HepG2 (cell line): ENCODE data around the gene CAT. TPM values are rescaled to one million over a fixed set of nuclear protein-coding genes. Genes with fewer than 3 reads are reported as not detected.
A peak's percentile ranks its signal among the peaks of the same experiment; 100 is the strongest.

Experiments
- ARNT ChIP-seq: fragments of 450-650 bp; IDR thresholded peaks from 2 replicates; pipeline ENCODE4 v1.6.1; 2017
- CHD2 ChIP-seq: IDR thresholded peaks from 2 replicates; pipeline ENCODE4 v1.6.1; 2011; ENCODE audit warnings: low read depth, low read length, improper control_type of control experiment
- DNMT3B ChIP-seq: conservative IDR thresholded peaks from 2 replicates; pipeline ENCODE4 v1.6.1; 2016; ENCODE audit warnings: missing biosample characterization, control low read depth
- HNF4A ChIP-seq: sonication (generic); formaldehyde crosslinking; IDR thresholded peaks from 2 replicates; pipeline ENCODE4 v1.4.0; 2020; ENCODE audit warnings: missing genetic modification reagents
- HOXA9 ChIP-seq: sonication (generic); formaldehyde crosslinking; IDR thresholded peaks from 2 replicates; pipeline ENCODE4 v1.8.1; 2022; ENCODE audit warnings: missing genetic modification reagents, mild to moderate bottlenecking, moderate library complexity, borderline replicate concordance
- KDM3A ChIP-seq: IDR thresholded peaks from 2 replicates; pipeline ENCODE4 v1.6.1; 2018; ENCODE audit warnings: low read depth, missing compliant biosample characterization
- KLF6 ChIP-seq: IDR thresholded peaks from 2 replicates; pipeline ENCODE4 v1.8.0; 2016; ENCODE audit warnings: missing biosample characterization, missing genetic modification reagents
- MED8 ChIP-seq: sonication (generic); formaldehyde crosslinking; IDR thresholded peaks from 2 replicates; pipeline ENCODE4 v1.8.1; 2023; ENCODE audit warnings: mild to moderate bottlenecking, missing genetic modification reagents; ENCODE audit not compliant: insufficient replicate concordance
- NAIF1 ChIP-seq: sonication (generic); formaldehyde crosslinking; IDR thresholded peaks from 2 replicates; pipeline ENCODE4 v1.5.0; 2020; ENCODE audit warnings: mild to moderate bottlenecking, missing genetic modification reagents, borderline replicate concordance
- NRL ChIP-seq: sonication (generic); formaldehyde crosslinking; IDR thresholded peaks from 2 replicates; pipeline ENCODE4 v1.5.0; 2020; ENCODE audit warnings: missing genetic modification reagents, mild to moderate bottlenecking, moderate library complexity, borderline replicate concordance
- ONECUT2 ChIP-seq: sonication (generic); formaldehyde crosslinking; IDR thresholded peaks from 2 replicates; pipeline ENCODE4 v1.4.0; 2020; ENCODE audit warnings: missing genetic modification reagents
- POLR2G ChIP-seq: fragments of 200-400 bp; formaldehyde crosslinking; IDR thresholded peaks from 2 replicates; pipeline ENCODE4 v1.6.1; 2018; ENCODE audit warnings: mild to moderate bottlenecking, low read depth, low read length, moderate library complexity
- RAD51 ChIP-seq: fragments of 450-650 bp; IDR thresholded peaks from 2 replicates; pipeline ENCODE4 v1.6.1; 2016; ENCODE audit warnings: borderline replicate concordance
- RARA ChIP-seq: IDR thresholded peaks from 2 replicates; pipeline ENCODE4 v1.6.1; 2016; ENCODE audit warnings: missing genetic modification reagents, missing compliant biosample characterization
- RFX5 ChIP-seq: IDR thresholded peaks from 2 replicates; pipeline ENCODE4 v1.6.1; 2011; ENCODE audit warnings: low read depth, low read length, improper control_type of control experiment
- SP5 ChIP-seq: IDR thresholded peaks from 2 replicates; pipeline ENCODE4 v1.6.1; 2016; ENCODE audit warnings: low read depth, borderline replicate concordance
- TARDBP ChIP-seq: sonication (generic); formaldehyde crosslinking; IDR thresholded peaks from 2 replicates; pipeline ENCODE4 v1.8.0; 2022; ENCODE audit warnings: mild to moderate bottlenecking, missing genetic modification reagents
- THYN1 ChIP-seq: sonication (generic); formaldehyde crosslinking; IDR thresholded peaks from 2 replicates; pipeline ENCODE4 v1.8.1; 2023; ENCODE audit warnings: low read depth, mild to moderate bottlenecking, moderate library complexity, missing genetic modification reagents, borderline replicate concordance
- YEATS2 ChIP-seq: sonication (generic); formaldehyde crosslinking; IDR thresholded peaks from 2 replicates; pipeline ENCODE4 v1.4.0; 2020; ENCODE audit warnings: missing genetic modification reagents, borderline replicate concordance
- ZBTB20 ChIP-seq: sonication (generic); formaldehyde crosslinking; IDR thresholded peaks from 2 replicates; pipeline ENCODE4 v1.8.1; 2023; ENCODE audit warnings: missing genetic modification reagents, low read depth, mild to moderate bottlenecking, borderline replicate concordance
- ZFP36L2 ChIP-seq: sonication (generic); formaldehyde crosslinking; IDR thresholded peaks from 2 replicates; pipeline ENCODE4 v1.4.0; 2020; ENCODE audit warnings: missing genetic modification reagents
- ZNF337 ChIP-seq: sonication (generic); formaldehyde crosslinking; IDR thresholded peaks from 2 replicates; pipeline ENCODE4 v1.5.1; 2020; ENCODE audit warnings: missing genetic modification reagents, low read depth, mild to moderate bottlenecking, borderline replicate concordance
- ZNF782 ChIP-seq: sonication (generic); formaldehyde crosslinking; IDR thresholded peaks from 2 replicates; pipeline ENCODE4 v1.4.0; 2020; ENCODE audit warnings: missing genetic modification reagents, mild to moderate bottlenecking, borderline replicate concordance
- polyA plus RNA-seq, 8 experiments: library from polyadenylated mRNA; depleted of rRNA in 3 of 8; stranded (reverse) in 7 of 8; unstranded in 1 of 8; fragments of >200 nt; fragmentation: Illumina TruSeq in 4 of 8; extraction: Trizol in 4 of 8; gene quantifications; 2 replicates each; pipeline versions ENCODE4 v1.2.1 to v1.2.3, GENCODE V29; 2011 to 2016; ENCODE audit warnings: low read depth in 4 of 8, missing spikeins in 1 of 8, mixed read lengths in 1 of 8; ENCODE audit not compliant: insufficient read depth in 1 of 8
- total RNA-seq, 5 experiments: library from RNA; depleted of rRNA; stranded (reverse); fragments of >200 nt; fragmentation: Illumina TruSeq; extraction: Trizol; gene quantifications; 2 replicates each; pipeline ENCODE4 v1.2.3, GENCODE V29; 2016; ENCODE audit warnings: low read depth in 1 of 5
- TF ChIP-seq, protein P1 (sequence below): IDR thresholded peaks from 2 replicates; pipeline ENCODE4 v1.6.1; 2016; ENCODE audit warnings: missing genetic modification reagents, missing compliant biosample characterization
- TF ChIP-seq, protein P2 (sequence below): sonication (generic); formaldehyde crosslinking; IDR thresholded peaks from 2 replicates; pipeline ENCODE4 v1.4.0; 2020; ENCODE audit warnings: mild to moderate bottlenecking, missing genetic modification reagents
- TF ChIP-seq, protein P3 (sequence below): sonication (generic); formaldehyde crosslinking; IDR thresholded peaks from 2 replicates; pipeline ENCODE4 v1.5.1; 2020; ENCODE audit warnings: missing genetic modification reagents, mild to moderate bottlenecking, borderline replicate concordance
- TF ChIP-seq, protein P4 (sequence below): sonication (generic); formaldehyde crosslinking; IDR thresholded peaks from 2 replicates; pipeline ENCODE4 v1.5.1; 2020; ENCODE audit warnings: mild to moderate bottlenecking, missing genetic modification reagents

Gene CAT
- total and polyA plus RNA-seq, 2 of the 13 experiments (the other 11 are each of a cell fraction or from before 2014, with no cell fraction given) = 107 to 136 TPM

DNA sequence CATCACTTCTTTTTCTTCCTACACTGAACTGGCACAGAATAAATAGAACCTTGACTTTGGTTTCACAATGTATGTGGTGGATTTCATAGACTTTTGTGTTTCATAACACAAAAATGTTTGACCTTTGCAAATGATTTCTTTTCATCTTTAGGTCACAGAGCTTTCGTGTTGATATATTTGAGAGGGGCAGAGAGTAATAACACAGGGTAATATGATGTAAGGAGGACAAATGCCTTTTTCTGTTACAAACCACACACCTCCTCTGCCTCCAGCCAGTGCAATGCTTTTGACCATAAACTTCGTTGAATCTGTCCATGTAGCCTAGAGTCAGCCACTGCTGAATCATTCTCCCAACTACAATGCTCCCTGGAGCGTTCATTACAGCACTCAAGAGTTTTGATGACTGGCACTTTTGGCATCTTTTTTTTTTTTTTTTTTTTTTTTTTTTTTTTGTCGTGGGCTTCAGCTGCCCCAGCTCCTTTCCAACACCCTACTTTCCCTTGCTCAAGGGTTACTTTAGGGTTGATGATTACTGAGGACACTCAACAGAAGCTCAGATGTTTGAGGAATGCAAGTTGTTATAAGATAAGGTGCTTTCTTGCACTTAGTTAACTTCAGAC is 11.4 kb upstream of the CAT start (continued):
- no peak for TF ChIP-seq YEATS2 (CRISPR knock-in tag)
- TF ChIP-seq NAIF1 (CRISPR knock-in tag) = no peak
- peak; percentile 82 for TF ChIP-seq HNF4A (CRISPR knock-in tag)
- TF ChIP-seq ZBTB20 (CRISPR knock-in tag) = peak; percentile 49; the same call in 1 of the 2 replicates
- TF ChIP-seq, protein P1, sequence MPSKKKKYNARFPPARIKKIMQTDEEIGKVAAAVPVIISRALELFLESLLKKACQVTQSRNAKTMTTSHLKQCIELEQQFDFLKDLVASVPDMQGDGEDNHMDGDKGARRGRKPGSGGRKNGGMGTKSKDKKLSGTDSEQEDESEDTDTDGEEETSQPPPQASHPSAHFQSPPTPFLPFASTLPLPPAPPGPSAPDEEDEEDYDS (CRISPR knock-in tag) = no peak
- TF ChIP-seq ONECUT2 (CRISPR knock-in tag) = peak; percentile 19; the same call in 1 of the 2 replicates
- peak; percentile 25 for TF ChIP-seq MED8
- no peak for TF ChIP-seq HOXA9 (CRISPR knock-in tag)
- no peak for TF ChIP-seq RAD51
- no peak for TF ChIP-seq THYN1 (CRISPR knock-in tag)
- TF ChIP-seq, protein P2, sequence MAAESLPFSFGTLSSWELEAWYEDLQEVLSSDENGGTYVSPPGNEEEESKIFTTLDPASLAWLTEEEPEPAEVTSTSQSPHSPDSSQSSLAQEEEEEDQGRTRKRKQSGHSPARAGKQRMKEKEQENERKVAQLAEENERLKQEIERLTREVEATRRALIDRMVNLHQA (CRISPR knock-in tag) = no peak
- TF ChIP-seq CHD2 = no peak
- no peak for TF ChIP-seq ZNF337 (CRISPR knock-in tag)
- TF ChIP-seq, protein P3, sequence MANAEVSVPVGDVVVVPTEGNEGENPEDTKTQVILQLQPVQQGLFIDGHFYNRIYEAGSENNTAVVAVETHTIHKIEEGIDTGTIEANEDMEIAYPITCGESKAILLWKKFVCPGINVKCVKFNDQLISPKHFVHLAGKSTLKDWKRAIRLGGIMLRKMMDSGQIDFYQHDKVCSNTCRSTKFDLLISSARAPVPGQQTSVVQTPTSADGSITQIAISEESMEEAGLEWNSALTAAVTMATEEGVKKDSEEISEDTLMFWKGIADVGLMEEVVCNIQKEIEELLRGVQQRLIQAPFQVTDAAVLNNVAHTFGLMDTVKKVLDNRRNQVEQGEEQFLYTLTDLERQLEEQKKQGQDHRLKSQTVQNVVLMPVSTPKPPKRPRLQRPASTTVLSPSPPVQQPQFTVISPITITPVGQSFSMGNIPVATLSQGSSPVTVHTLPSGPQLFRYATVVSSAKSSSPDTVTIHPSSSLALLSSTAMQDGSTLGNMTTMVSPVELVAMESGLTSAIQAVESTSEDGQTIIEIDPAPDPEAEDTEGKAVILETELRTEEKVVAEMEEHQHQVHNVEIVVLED (CRISPR knock-in tag) = no peak
- no peak for TF ChIP-seq NRL (CRISPR knock-in tag)
- no peak for TF ChIP-seq ZFP36L2 (CRISPR knock-in tag)
- TF ChIP-seq RFX5 = no peak
- no peak for TF ChIP-seq KDM3A (CRISPR knock-in tag)
- TF ChIP-seq DNMT3B (CRISPR knock-in tag) = no peak
- TF ChIP-seq RARA (CRISPR knock-in tag) = peak; percentile 97
- TF ChIP-seq ZNF782 = no peak
- peak; percentile 49; the same call in 1 of the 2 replicates for TF ChIP-seq KLF6
- peak; percentile 45; the same call in 1 of the 2 replicates for TF ChIP-seq TARDBP
- TF ChIP-seq POLR2G = no peak
- TF ChIP-seq SP5 = peak; percentile 64; the same call in 1 of the 2 replicates
- TF ChIP-seq ARNT = no peak
- TF ChIP-seq, protein P4, sequence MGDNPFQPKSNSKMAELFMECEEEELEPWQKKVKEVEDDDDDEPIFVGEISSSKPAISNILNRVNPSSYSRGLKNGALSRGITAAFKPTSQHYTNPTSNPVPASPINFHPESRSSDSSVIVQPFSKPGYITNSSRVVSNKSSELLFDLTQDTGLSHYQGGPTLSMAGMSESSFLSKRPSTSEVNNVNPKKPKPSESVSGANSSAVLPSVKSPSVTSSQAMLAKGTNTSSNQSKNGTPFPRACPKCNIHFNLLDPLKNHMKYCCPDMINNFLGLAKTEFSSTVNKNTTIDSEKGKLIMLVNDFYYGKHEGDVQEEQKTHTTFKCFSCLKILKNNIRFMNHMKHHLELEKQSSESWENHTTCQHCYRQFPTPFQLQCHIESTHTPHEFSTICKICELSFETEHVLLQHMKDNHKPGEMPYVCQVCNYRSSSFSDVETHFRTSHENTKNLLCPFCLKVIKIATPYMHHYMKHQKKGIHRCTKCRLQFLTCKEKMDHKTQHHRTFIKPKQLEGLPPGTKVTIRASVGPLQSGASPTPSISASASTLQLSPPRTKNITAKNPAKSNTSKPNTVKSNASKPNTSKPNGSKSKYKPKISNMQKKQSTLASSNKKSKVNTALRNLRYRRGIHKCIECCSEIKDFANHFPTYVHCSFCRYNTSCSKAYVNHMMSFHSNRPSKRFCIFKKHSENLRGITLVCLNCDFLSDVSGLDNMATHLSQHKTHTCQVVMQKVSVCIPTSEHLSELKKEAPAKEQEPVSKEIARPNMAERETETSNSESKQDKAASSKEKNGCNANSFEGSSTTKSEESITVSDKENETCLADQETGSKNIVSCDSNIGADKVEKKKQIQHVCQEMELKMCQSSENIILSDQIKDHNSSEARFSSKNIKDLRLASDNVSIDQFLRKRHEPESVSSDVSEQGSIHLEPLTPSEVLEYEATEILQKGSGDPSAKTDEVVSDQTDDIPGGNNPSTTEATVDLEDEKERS (CRISPR knock-in tag) = no peak
